Hepatocyte (in vitro differentiated cells): ENCODE results near the gene FGF9. TPM values are rescaled to one million over a fixed set of nuclear protein-coding genes. Genes with fewer than 3 reads are reported as not detected.

Experiments used
- DNase-seq: peaks from one replicate; pipeline ENCODE4 v3.0.0-alpha.2; 2016; ENCODE audit warnings: low spot score
- H2AFZ ChIP-seq: fragments of 200-600 bp; sonication (generic); 2 replicates; pipeline ENCODE4 v1.6.0; 2016; ENCODE audit warnings: antibody characterized with exemption, mild to moderate bottlenecking
- H3K27ac ChIP-seq: fragments of 200-600 bp; sonication (generic); 2 replicates; pipeline ENCODE4 v1.5.1; 2016; ENCODE audit warnings: mild to moderate bottlenecking
- H3K27me3 ChIP-seq: fragments of 200-600 bp; sonication (generic); 2 replicates; pipeline ENCODE4 v1.6.1; 2016
- H3K36me3 ChIP-seq: fragments of 200-600 bp; sonication (generic); replicated peaks from 2 replicates; pipeline ENCODE4 v1.5.1; 2016; ENCODE audit warnings: low read depth; ENCODE audit not compliant: insufficient read depth
- H3K4me1 ChIP-seq: fragments of 200-600 bp; sonication (generic); 2 replicates; pipeline ENCODE4 v1.5.1; 2016; ENCODE audit warnings: mild to moderate bottlenecking, moderate library complexity; ENCODE audit not compliant: insufficient read depth
- H3K4me2 ChIP-seq: fragments of 200-600 bp; sonication (generic); 2 replicates; pipeline ENCODE4 v1.6.0; 2016
- H3K4me3 ChIP-seq: fragments of 200-600 bp; sonication (generic); 2 replicates; pipeline ENCODE4 v1.5.1; 2016; ENCODE audit warnings: mild to moderate bottlenecking
- H3K79me2 ChIP-seq: fragments of 200-600 bp; sonication (generic); 2 replicates; pipeline ENCODE4 v1.6.0; 2017; ENCODE audit warnings: mild to moderate bottlenecking
- H3K9me2 ChIP-seq: fragments of 200-600 bp; sonication (generic); replicated peaks from 2 replicates; pipeline ENCODE4 v1.6.0; 2017; ENCODE audit warnings: mild to moderate bottlenecking; ENCODE audit not compliant: insufficient read depth
- H3K9me3 ChIP-seq: fragments of 200-600 bp; sonication (generic); 2 replicates; pipeline ENCODE4 v1.5.1; 2016; ENCODE audit warnings: low read depth, mild to moderate bottlenecking
- H4K20me1 ChIP-seq: fragments of 200-600 bp; sonication (generic); 2 replicates; pipeline ENCODE4 v1.6.0; 2016; ENCODE audit warnings: mild to moderate bottlenecking; ENCODE audit not compliant: insufficient read depth, poor library complexity, severe bottlenecking
- CTCF ChIP-seq: fragments of 200-600 bp; sonication (generic); IDR thresholded peaks from 2 replicates; pipeline ENCODE4 v1.5.1; 2016; ENCODE audit warnings: antibody characterized with exemption, mild to moderate bottlenecking; ENCODE audit not compliant: poor library complexity
- EZH2 ChIP-seq: fragments of 200-600 bp; sonication (generic); IDR thresholded peaks from 2 replicates; pipeline ENCODE4 v1.6.1; 2016; ENCODE audit warnings: antibody characterized with exemption, mild to moderate bottlenecking, borderline replicate concordance
- EZH2phosphoT487 ChIP-seq: fragments of 200-600 bp; sonication (generic); IDR thresholded peaks from one replicate; pipeline ENCODE4 v1.6.1; 2018; ENCODE audit warnings: antibody characterized with exemption, mild to moderate bottlenecking, low read depth, moderate library complexity; ENCODE audit not compliant: unreplicated experiment, severe bottlenecking
- WGBS: methylation state at CpG from one replicate; pipeline ENCODE4 v1.1.6; 2016; ENCODE audit warnings: low lambda C conversion rate; ENCODE audit errors: missing lambda C conversion rate; 5-methylcytosine and 5-hydroxymethylcytosine counted together
- polyA plus RNA-seq: library from polyadenylated mRNA; unstranded; fragments of >200 nt; fragmentation: Nextera tagmentation; extraction: Ambion mirVana; gene quantifications from 2 replicates; pipeline ENCODE4 v1.2.1, GENCODE V29; 2016
- total RNA-seq: library from RNA; depleted of rRNA; stranded (reverse); fragments of >200 nt; gene quantifications from 2 replicates; pipeline ENCODE4 v1.2.3, GENCODE V29; 2014

FGF9 gene
- total and polyA plus RNA-seq, 2 experiments from 2014 or later = 1.6 to 2.0 TPM

- Histone ChIP-seq H3K9me2 (no peaks in the 10 kb centered on the region), H3K79me2 (no peaks in the 10 kb centered on the region), H3K27ac (no peak overlapping the region), H2AFZ (no peak overlapping the region), H3K9me3 (no peaks in the 10 kb centered on the region), H3K4me2 (no peak overlapping the region), H4K20me1 (no peaks in the 10 kb centered on the region), H3K36me3 (no peaks in the 10 kb centered on the region), H3K4me1 (peaks cover 3% of the 10 kb centered on the region), H3K27me3 (no peaks in the 10 kb centered on the region), H3K4me3 (no peak overlapping the region)
- no peak for DNase-seq
- 94% methylated on average over 9 of the region's 9 CpGs for WGBS
- TF ChIP-seq EZH2phosphoT487 (no peak), EZH2 (no peak), CTCF (no peak)
Measured at GRCh38 chr13:21730186-21730880, 59.5 kb downstream of the FGF9 start.

- peak overlapping the region; percentile 39 for H3K4me2 ChIP-seq
- no peaks in the 10 kb centered on the region for H3K9me2 ChIP-seq
- H3K4me3 ChIP-seq = no peak overlapping the region
- H2AFZ ChIP-seq = no peak overlapping the region
- peak overlapping the region; percentile 36 for H3K27ac ChIP-seq
- H3K79me2 ChIP-seq = no peaks in the 10 kb centered on the region
- H3K9me3 ChIP-seq = no peaks in the 10 kb centered on the region
- DNase-seq = no peak
- no peaks in the 10 kb centered on the region for H3K27me3 ChIP-seq
- H3K36me3 ChIP-seq = no peaks in the 10 kb centered on the region
- 68% methylated on average over 9 of the region's 9 CpGs for WGBS
- peaks cover 12% of the 10 kb centered on the region for H3K4me1 ChIP-seq
- no peaks in the 10 kb centered on the region for H4K20me1 ChIP-seq
- TF ChIP-seq EZH2phosphoT487 (no peak), CTCF (no peak), EZH2 (no peak)
Measured at GRCh38 chr13:21733475-21734263, 62.8 kb downstream of the FGF9 start.

GRCh38 chr13:21734961-21735360, 64.1 kb downstream of the FGF9 start:
- no peaks in the 10 kb centered on the region for H3K36me3 ChIP-seq
- TF ChIP-seq EZH2 = no peak
- no peak for TF ChIP-seq EZH2phosphoT487
- TF ChIP-seq CTCF = no peak
- H3K79me2 ChIP-seq = no peaks in the 10 kb centered on the region
- no peak overlapping the region for H3K4me3 ChIP-seq
- 91% methylated on average over 7 of the region's 7 CpGs for WGBS
- peaks cover 12% of the 10 kb centered on the region for H3K4me1 ChIP-seq
- no peak overlapping the region for H3K27ac ChIP-seq
- H3K4me2 ChIP-seq = no peak overlapping the region
- no peaks in the 10 kb centered on the region for H4K20me1 ChIP-seq
- H3K9me3 ChIP-seq = no peaks in the 10 kb centered on the region
- no peak for DNase-seq
- no peaks in the 10 kb centered on the region for H3K9me2 ChIP-seq
- H3K27me3 ChIP-seq = no peaks in the 10 kb centered on the region
- H2AFZ ChIP-seq = no peak overlapping the region
